ACC112 (cell line): ENCODE data around the gene LIMS2.

Experiments used
- H2AFZ ChIP-seq: fragments of 200-600 bp; sonication (generic); one replicate; pipeline ENCODE4 v1.6.0; 2017; ENCODE audit warnings: antibody characterized with exemption, low read length; ENCODE audit not compliant: unreplicated experiment
- H3K27ac ChIP-seq: fragments of 200-600 bp; sonication (generic); 2 replicates; pipeline ENCODE4 v1.5.1; 2014; ENCODE audit warnings: low read depth, mild to moderate bottlenecking, antibody characterized with exemption, low read length, moderate library complexity
- H3K27me3 ChIP-seq: fragments of 200-600 bp; sonication (generic); 2 replicates; pipeline ENCODE4 v1.6.1; 2014; ENCODE audit warnings: mild to moderate bottlenecking, antibody characterized with exemption, low read length, moderate library complexity, mixed read lengths; ENCODE audit not compliant: insufficient read depth
- H3K36me3 ChIP-seq: fragments of 200-600 bp; sonication (generic); 2 replicates; pipeline ENCODE4 v1.6.1; 2016; ENCODE audit warnings: mild to moderate bottlenecking, antibody characterized with exemption, low read length, moderate library complexity, mixed read lengths; ENCODE audit not compliant: insufficient read depth
- H3K4me1 ChIP-seq: fragments of 200-600 bp; sonication (generic); one replicate; pipeline ENCODE4 v1.6.1; 2016; ENCODE audit warnings: low read length, mixed read lengths; ENCODE audit not compliant: insufficient read depth, unreplicated experiment, control insufficient read depth
- H3K4me3 ChIP-seq: fragments of 200-600 bp; sonication (generic); 2 replicates; pipeline ENCODE4 v1.5.1; 2014; ENCODE audit warnings: mild to moderate bottlenecking, low read depth, low read length
- H3K79me2 ChIP-seq: fragments of 200-600 bp; sonication (generic); one replicate; pipeline ENCODE4 v1.6.0; 2016; ENCODE audit warnings: low read length; ENCODE audit not compliant: control insufficient read depth, unreplicated experiment, insufficient read depth

LIMS2 gene

DNA sequence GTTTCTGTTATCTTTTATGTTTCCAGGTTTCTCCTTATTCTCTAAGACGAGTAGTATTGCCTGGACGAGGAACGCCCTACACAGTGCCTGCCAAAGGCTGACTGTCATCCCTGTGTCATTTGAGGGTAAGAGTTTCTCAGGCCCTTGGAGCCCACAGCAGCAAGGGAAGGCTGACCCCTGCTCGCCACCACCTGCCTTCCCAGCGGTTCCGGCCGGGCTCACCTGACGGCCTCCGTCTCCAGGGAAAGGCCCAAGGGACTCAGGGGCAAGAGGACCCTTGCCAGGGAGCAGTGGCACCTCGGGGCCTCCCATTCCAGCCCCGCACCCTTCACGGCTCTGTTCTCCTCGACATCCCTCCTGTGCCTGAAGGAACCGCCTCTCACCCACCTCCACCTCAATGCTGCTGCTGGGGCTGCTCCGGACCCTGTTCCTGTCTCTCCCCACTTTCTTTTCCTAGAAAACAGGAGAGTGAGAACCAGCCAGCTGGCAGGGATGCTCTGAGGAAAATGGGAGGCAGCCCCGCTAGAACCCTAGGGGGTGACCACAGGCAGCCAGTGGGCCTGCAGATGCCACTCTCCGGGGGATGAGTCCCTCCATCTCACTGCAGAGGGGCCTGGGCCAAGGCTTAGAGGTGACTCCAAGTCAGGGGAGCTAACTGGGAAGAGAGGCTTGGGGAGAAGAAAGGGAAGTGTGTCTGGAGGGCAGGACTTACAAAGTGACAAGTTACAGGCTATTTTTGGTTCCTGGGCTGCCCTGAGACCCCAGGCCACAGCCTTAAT lies 1.9 kb downstream of the LIMS2 start:
- H3K27ac ChIP-seq: no peak overlapping the region
- H3K79me2 ChIP-seq: no peaks in the 10 kb centered on the region
- peak overlapping the region; percentile 80 for H3K4me3 ChIP-seq
- no peaks in the 10 kb centered on the region for H3K36me3 ChIP-seq
- no peak overlapping the region for H2AFZ ChIP-seq
- H3K27me3 ChIP-seq: peaks cover 15% of the 10 kb centered on the region; the same call in 1 of the 2 replicates
- peaks cover 7% of the 10 kb centered on the region for H3K4me1 ChIP-seq

DNA sequence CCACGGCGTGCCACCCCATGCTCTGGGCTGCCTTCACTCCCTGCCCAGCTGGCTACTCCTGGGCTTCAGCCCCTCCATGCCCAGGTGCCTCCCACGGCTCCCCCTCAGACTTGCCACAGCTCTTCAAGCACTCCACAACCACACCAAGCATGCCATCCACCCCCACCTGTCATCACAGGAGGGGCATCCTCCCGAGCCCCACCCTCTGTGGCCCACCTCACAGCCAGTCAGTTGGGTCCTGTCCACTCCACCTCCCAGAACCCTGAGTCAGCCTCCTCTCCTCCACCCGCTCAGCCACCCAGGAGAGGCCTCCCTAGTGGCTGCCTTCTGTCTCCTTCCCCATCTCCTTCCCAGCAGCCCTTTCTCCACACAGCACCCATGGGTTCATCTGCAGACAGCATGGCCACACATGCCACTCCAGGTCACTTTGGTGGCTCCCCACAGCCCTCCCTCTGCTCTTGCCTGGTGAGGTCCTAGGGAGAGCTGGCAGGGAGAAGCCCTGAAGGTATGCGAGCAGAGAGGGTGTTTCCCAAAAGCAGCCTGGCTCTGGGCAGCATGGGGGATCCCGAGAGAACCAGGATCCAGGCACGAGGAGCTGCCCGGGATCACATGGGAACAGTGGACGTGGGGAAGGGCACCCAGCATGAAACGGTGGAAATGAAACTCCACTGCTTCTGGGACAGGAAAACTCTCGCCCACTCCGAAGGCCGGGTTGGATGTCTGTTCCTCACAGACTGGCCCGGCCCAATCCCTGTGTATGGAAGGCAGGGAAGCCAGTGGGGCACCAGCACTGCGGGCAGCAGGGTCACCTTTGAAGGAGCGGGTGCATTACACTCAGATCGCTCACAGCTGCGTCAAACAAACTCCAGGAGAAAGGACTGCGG lies 2.7 kb downstream of the LIMS2 start:
- H3K27me3 ChIP-seq: peaks cover 9% of the 10 kb centered on the region; the same call in 1 of the 2 replicates
- no peak overlapping the region for H2AFZ ChIP-seq
- no peaks in the 10 kb centered on the region for H3K79me2 ChIP-seq
- no peak overlapping the region for H3K4me3 ChIP-seq
- no peaks in the 10 kb centered on the region for H3K36me3 ChIP-seq
- peaks cover 7% of the 10 kb centered on the region for H3K4me1 ChIP-seq
- H3K27ac ChIP-seq: no peak overlapping the region

DNA sequence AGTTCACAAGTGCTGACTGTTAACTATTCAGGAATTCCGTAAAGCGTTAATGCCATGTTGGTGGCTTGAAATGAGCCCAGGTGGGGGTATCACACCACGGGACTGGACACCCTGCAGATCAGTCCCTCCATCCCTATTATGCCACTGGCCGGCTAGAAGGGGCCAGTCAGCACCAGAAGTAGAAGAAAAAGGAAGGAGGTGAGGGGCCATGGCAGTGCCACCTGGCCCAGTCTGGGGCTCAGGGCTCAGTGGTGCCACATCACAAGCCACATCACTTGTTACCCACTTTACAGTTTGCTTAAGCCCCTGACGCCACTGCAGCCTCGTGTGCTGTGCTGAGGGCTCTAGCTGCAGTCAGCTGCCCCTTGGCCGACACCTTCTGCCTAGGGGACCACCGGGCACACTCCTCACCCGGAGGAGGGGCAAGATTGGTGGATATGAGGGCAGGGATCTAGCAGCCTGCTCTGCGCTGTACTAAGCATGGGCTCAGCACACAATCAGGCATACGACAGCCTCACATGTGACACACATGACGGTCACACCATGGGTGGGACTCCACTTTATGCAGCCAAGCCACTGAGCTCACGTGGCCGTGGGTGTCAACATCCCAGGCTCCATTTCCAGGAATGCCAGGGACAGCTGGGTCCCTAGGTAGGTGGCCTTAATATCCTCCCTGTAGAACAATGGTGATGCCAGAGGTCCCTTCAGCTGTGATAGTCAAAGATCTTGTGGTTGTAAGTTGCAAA lies 3.6 kb downstream of the LIMS2 start:
- no peaks in the 10 kb centered on the region for H3K36me3 ChIP-seq
- peaks cover 3% of the 10 kb centered on the region; the same call in 1 of the 2 replicates for H3K27me3 ChIP-seq

DNA sequence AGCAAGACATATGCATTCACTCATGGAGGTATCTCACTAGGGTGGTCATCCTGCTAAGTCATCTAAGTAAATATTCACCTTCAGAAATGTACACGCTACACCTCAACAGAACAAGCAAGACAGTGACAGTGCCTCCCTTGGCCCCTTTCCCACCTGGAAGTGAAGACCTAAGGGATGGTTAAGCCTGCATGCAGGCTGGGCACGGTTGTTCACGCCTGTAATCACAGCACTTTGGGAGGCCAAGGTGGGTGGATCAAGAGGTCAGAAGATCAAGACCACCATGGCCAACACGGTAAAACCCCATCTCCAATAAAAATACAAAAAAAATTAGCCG lies 4.4 kb downstream of the LIMS2 start:
- no peak overlapping the region for H3K27ac ChIP-seq
- peaks cover 7% of the 10 kb centered on the region for H3K4me1 ChIP-seq
- no peak overlapping the region for H3K4me3 ChIP-seq
- no peaks in the 10 kb centered on the region for H3K36me3 ChIP-seq
- H3K79me2 ChIP-seq: no peaks in the 10 kb centered on the region
- H3K27me3 ChIP-seq: no peaks in the 10 kb centered on the region
- H2AFZ ChIP-seq: no peak overlapping the region

More for the DNA sequence above, 3.6 kb downstream of the LIMS2 start:
- H3K79me2 ChIP-seq: no peaks in the 10 kb centered on the region
- no peak overlapping the region for H3K4me3 ChIP-seq
- peaks cover 7% of the 10 kb centered on the region for H3K4me1 ChIP-seq
- H2AFZ ChIP-seq: no peak overlapping the region
- H3K27ac ChIP-seq: no peak overlapping the region

DNA sequence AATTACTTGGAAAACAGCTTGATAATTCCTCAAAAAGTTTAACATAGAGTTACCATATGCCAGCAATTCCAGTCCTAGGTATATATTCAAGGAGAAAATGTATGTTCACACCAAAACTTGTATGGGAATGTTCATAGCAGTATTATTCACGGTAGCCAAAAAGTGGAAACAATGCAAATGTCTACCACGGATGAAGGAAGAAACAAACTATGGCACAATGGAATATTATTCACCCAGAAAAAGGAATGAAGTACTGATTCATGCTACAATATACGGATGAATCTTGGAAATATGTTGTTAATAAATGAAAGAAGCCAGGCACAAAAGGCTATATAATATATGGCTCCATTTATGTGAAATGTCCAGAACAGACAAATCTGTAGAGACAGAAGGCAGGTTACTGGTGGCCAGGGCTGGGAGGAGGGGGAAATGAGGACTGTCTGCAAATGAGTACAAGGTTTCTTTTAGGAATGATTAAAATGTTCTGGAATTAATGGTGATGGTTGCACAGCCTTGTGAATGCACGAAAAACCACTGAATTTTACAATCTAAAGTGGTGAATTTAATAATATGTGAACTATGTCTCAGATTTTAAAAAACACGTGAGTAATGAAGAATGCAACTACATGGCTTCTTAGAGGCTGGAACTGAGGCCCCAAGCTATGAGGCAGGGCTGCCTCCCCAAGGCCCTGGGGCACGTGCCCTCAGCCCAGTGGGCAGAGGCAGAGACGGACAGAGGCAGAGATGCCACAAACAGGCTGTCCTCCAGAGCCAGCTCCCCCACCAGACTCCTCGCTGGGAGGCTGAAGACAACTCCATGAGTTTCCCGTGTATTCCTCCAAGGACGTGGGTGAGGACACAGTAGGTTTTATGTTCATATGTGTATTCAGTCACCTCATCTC lies 5.0 kb downstream of the LIMS2 start:
- Histone ChIP-seq H3K27ac (no peak overlapping the region), H3K4me3 (no peak overlapping the region), H3K36me3 (no peaks in the 10 kb centered on the region), H3K79me2 (no peaks in the 10 kb centered on the region), H2AFZ (no peak overlapping the region), H3K4me1 (peaks cover 7% of the 10 kb centered on the region), H3K27me3 (no peaks in the 10 kb centered on the region)

DNA sequence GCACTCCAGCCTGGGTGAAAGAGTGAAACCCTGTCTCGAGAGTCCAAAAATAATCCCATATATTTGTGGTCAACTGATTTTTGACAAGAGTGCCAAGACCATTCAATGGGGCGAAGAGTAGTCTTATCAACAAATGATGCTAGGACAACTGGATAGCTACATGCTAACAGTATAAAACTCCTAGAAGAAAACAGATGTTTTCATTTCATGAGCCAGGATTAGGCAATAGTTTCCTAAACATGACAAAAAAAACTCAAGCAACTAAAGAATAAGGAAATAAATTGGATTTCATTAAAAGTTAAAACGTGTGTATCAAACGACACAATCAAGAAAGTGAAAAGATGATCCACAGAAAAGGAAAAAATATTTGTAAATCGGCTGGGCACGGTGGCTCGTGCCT lies 6.3 kb downstream of the LIMS2 start:
- peaks cover 3% of the 10 kb centered on the region; the same call in 1 of the 2 replicates for H3K27me3 ChIP-seq
- H3K4me1 ChIP-seq: peaks cover under 1% of the 10 kb centered on the region
- no peaks in the 10 kb centered on the region for H3K79me2 ChIP-seq
- no peaks in the 10 kb centered on the region for H3K36me3 ChIP-seq
- H3K4me3 ChIP-seq: no peak overlapping the region
- no peak overlapping the region for H3K27ac ChIP-seq
- H2AFZ ChIP-seq: no peak overlapping the region

DNA sequence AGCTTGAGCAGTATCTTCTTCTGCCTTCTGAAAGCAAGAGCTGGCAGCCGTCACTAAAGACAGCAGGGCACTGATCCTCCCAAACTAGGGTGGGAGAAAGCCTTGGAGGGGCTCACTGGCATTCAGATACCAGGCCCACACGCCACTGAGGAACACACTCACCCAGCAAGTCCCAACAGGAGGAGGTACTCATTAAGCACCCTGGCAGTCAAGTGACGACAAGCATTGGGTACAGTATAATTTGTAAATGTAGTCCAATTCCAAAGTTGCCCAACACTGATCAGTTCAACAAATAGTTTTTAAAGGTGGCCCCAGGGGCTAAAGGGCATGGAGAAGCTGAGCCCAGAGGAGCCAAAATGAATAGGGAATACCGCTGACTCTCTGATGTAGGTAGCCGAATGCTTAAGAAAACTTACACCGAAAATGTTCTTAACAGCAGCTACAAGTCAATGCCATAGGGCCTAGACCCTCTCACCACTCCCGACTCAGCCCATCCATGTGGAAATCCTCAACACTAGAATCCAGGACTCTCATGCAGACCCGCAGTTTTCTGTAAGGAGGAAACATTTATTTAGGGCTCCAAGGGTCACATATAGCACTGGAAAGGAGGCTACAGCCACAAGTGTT lies 9.9 kb downstream of the LIMS2 start:
- H3K79me2 ChIP-seq: no peaks in the 10 kb centered on the region
- peaks cover 19% of the 10 kb centered on the region for H3K4me1 ChIP-seq
- peaks cover 3% of the 10 kb centered on the region; the same call in 1 of the 2 replicates for H3K27me3 ChIP-seq
- H3K4me3 ChIP-seq: no peak overlapping the region
- 0 out of 2 replicates have a peak, but pooled peaks cover 2% of the 10 kb centered on the region for H3K36me3 ChIP-seq
- H3K27ac ChIP-seq: no peak overlapping the region
- no peak overlapping the region for H2AFZ ChIP-seq

DNA sequence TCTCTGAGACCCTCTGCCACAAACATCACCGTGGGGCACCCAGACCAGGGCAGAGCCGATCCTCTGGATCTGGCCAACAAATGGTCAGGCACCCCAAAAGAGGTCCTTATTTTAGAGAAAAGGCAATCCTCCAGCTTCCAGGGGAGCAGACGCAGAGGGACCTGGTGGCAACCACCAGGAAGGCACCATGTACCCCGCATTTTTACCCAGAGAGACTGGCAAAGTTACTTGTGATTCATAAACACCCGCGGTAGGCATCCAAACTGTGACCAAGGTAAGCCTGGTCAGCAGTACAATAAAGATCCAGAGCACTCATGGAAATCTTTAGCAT lies 10.5 kb downstream of the LIMS2 start:
- Histone ChIP-seq H2AFZ (no peak overlapping the region), H3K36me3 (0 out of 2 replicates have a peak, but pooled peaks cover 3% of the 10 kb centered on the region), H3K4me3 (no peak overlapping the region), H3K27me3 (peaks cover 3% of the 10 kb centered on the region; the same call in 1 of the 2 replicates), H3K4me1 (peaks cover 19% of the 10 kb centered on the region), H3K79me2 (no peaks in the 10 kb centered on the region), H3K27ac (no peak overlapping the region)

DNA sequence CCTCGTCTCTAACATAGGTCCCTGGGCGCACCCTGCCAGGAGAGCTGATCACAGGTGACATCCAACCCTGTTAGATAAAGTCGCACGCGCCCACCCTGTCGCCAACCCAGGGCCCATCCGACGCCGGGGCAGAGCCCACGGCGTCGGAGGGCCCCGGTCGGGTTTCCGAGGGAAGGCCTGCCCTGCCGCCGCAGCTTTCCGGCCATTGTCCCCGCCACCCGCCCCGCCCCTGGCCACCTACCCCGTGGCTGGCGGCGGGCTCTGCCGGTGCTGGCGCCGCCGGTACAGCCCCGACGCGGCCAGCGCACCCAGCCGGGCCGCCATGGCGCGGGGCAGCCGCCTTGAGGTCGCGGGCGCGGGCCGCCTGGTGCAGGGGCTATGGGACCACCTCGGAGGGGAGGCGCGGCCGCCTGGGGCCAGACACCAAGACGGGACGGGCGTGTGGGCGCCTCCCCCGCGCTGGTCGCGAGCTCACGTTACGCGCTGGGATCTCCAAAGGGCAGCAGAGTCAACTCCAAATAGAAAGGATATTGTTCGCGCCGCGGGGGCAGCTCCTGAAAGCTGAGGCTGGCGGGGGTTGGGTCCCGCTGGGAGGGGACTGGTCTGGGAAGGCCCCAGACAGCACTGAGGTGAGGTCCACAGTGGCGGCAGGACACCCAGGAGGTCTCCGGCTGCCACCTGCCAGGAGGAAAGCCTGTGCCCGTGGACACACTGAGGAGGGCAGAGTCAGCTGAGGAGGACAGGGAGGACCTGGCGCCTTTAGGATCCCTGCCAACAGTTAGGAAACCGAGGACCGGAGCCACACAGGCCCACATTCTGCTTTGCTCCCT lies 11.1 kb downstream of the LIMS2 start:
- peaks cover 3% of the 10 kb centered on the region; the same call in 1 of the 2 replicates for H3K27me3 ChIP-seq

More for the DNA sequence above, 11.1 kb downstream of the LIMS2 start:
- no peaks in the 10 kb centered on the region for H3K79me2 ChIP-seq
- peaks cover 19% of the 10 kb centered on the region for H3K4me1 ChIP-seq
- no peak overlapping the region for H3K27ac ChIP-seq
- no peak overlapping the region for H3K4me3 ChIP-seq
- H2AFZ ChIP-seq: no peak overlapping the region
- 0 out of 2 replicates have a peak, but pooled peaks cover 3% of the 10 kb centered on the region for H3K36me3 ChIP-seq
